ENCODE measurements around the gene ZNF578. TPM values are rescaled to one million over a fixed set of nuclear protein-coding genes. Genes with fewer than 3 reads are reported as not detected.
"Not testable (repeated sequence)": the region's sequence is repeated elsewhere in the genome, so short reads cannot be mapped to it uniquely, and the experiment has no call there.

The ZNF578 gene
- polyA plus RNA-seq, 3 donors from 2014 or later = 2.0 to 8.3 (median 4.1) TPM

DNA sequence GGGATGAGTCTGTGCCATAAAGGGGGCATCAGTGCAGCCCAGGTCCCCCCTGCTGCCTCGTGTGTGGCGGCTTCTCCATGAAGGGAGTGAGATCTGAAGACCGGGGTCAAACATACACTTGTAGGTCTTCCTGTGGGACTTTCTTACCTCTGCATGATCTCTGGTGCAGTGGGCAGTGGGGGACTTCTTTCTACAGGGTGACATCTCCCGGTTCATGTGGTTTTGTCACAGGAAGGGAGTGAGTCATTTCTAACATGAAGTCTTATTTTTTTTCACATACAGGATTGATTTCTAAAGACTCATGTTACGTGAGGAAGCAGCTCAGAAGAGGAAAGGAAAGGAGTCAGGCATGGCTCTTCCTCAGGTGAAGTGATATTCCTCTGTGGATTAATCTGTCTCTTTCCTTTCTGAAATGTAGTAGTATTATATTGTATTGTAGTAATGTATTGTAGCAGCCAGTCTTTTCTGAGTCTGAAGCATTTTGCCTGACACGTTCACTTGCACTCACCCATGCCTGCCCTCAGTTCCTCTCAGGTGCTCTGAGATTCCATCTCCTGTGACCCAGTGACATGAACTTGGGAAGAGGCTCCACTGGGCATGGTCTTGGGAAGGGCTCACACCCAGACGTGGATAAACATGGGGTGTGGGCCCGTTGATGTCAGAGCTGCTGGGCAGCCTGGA is 89.8 kb downstream of the ZNF578 start:
- Mint-ChIP-seq H3K4me1 (peaks cover 54 to 65% of the 10 kb centered on the region in 2 donors), H3K27ac (peak overlapping the region; percentile 85 to 96 (median 92)), H3K4me3 (peak overlapping the region; percentile 74 to 85 (median 82)), H3K27me3 (ENCODE audit: low read depth in 3 of 3) (peaks cover 0 to 1% (median 1%) of the 10 kb centered on the region in 3 donors), H3K9me3 (peaks cover 3 to 16% (median 10%) of the 10 kb centered on the region in 6 donors), H3K36me3 (peaks cover 41 to 62% (median 61%) of the 10 kb centered on the region in 3 donors)
- DNase-seq = peak; percentile 74 to 77 (median 77)

- Mint-ChIP-seq H3K27me3 (ENCODE audit: low read depth in 3 of 3) (peaks cover 2 to 3% (median 3%) of the 10 kb centered on the region in 3 donors), H3K4me3 (no peak overlapping the region), H3K4me1 (peaks cover 3 to 8% of the 10 kb centered on the region in 2 donors), H3K9me3 (peaks cover 38 to 90% (median 84%) of the 10 kb centered on the region in 6 donors), H3K27ac (no peak overlapping the region), H3K36me3 (peaks cover 61 to 85% (median 81%) of the 10 kb centered on the region in 3 donors)
- DNase-seq = no peak
Measured at GRCh38 chr19:52554216-52554971, 101.0 kb downstream of the ZNF578 start.

- no peaks in the 10 kb centered on the region for H3K4me1 Mint-ChIP-seq
Measured at GRCh38 chr19:52557231-52557995, 104.1 kb downstream of the ZNF578 start.

DNA sequence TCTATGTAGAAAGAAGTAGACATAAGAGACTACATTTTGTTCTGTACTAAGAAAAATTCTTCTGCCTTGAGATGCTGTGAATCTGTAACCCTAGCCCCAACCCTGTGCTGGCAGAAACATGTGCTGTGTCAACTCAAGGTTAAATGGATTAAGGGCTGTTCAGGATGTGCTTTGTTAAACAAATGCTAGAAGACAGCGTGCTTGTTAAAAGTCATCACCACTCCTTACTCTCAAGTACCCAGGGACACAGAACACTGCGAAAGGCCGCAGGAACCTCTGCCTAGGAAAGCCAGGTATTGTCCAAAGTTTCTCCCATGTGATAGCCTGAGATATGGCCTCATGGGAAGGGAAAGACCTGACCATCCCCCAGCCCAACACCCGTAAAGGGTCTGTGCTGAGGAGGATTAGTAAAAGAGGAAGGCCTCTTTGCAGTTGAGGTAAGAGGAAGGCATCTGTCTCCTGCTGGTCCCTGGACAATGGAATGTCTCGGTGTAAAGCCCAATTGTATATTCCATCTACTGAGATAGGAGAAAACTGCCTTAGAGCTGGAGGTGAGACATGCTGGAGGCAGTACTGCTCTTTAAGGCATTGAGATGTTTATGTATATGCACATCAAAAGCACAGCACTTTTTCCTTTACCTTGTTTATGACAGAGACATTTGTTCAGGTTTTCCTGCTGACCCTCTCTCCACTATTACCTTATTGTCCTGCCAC is 105.5 kb downstream of the ZNF578 start:
- not testable (repeated sequence) for H3K27me3 Mint-ChIP-seq (ENCODE audit: low read depth in 3 of 3); H3K27ac Mint-ChIP-seq; DNase-seq; H3K4me3 Mint-ChIP-seq; H3K4me1 Mint-ChIP-seq
- Mint-ChIP-seq H3K9me3 (peaks cover 45 to 93% (median 89%) of the 10 kb centered on the region in 6 donors), H3K36me3 (peaks cover 64 to 82% (median 80%) of the 10 kb centered on the region in 3 donors)

More at GRCh38 chr19:52557231-52557995, 104.1 kb downstream of the ZNF578 start:
- Mint-ChIP-seq H3K27ac (no peak overlapping the region), H3K27me3 (ENCODE audit: low read depth in 3 of 3) (peaks cover 2 to 3% (median 3%) of the 10 kb centered on the region in 3 donors), H3K4me3 (no peak overlapping the region), H3K36me3 (peaks cover 70 to 83% (median 82%) of the 10 kb centered on the region in 3 donors), H3K9me3 (peaks cover 42 to 93% (median 90%) of the 10 kb centered on the region in 6 donors)
- no peak for DNase-seq

- H3K27ac Mint-ChIP-seq; H3K4me1 Mint-ChIP-seq; H3K27me3 Mint-ChIP-seq (ENCODE audit: low read depth in 3 of 3); H3K4me3 Mint-ChIP-seq; DNase-seq: not testable (repeated sequence)
- H3K36me3 Mint-ChIP-seq = peaks cover 55 to 72% (median 72%) of the 10 kb centered on the region in 3 donors
- peaks cover 38 to 92% (median 82%) of the 10 kb centered on the region in 6 donors for H3K9me3 Mint-ChIP-seq
Measured at GRCh38 chr19:52561611-52562010, 108.3 kb downstream of the ZNF578 start.

Other genes starting within 250 kb of the ZNF578 start
- 10 to 100 TPM; 25.6 to 47.8 (median 32.4) TPM for gene ZNF766, start 184.0 kb upstream of the ZNF578 start, polyA plus RNA-seq
- gene ZNF480, start 156.4 kb upstream of the ZNF578 start, polyA plus RNA-seq = 10 to 100 TPM; 12.4 to 22.4 (median 22.0) TPM
- gene ZNF610, start 117.3 kb upstream of the ZNF578 start, polyA plus RNA-seq = 1 to 10 TPM in 1 of 3 donors, under 1 TPM in 1, not detected in 1; 0.63 to 1.3 TPM
- 10 to 100 TPM; 27.3 to 30.1 (median 29.1) TPM for gene ZNF880, start 83.6 kb upstream of the ZNF578 start, polyA plus RNA-seq
- 10 to 100 TPM in 2 of 3 donors, 1 to 10 TPM in 1; 9.9 to 15.2 (median 12.0) TPM for gene ZNF528, start 55.7 kb upstream of the ZNF578 start, polyA plus RNA-seq
- gene ZNF534, start 24.4 kb upstream of the ZNF578 start, polyA plus RNA-seq = not detected
- gene ZNF808, start 74.1 kb downstream of the ZNF578 start, polyA plus RNA-seq = 10 to 100 TPM in 2 of 3 donors, not detected in 1; 12.4 to 16.6 TPM
- 10 to 100 TPM in 2 of 3 donors, 1 to 10 TPM in 1; 2.7 to 25.1 (median 13.3) TPM for gene ZNF701, start 116.7 kb downstream of the ZNF578 start, polyA plus RNA-seq
- gene ZNF83, start 184.8 kb downstream of the ZNF578 start, polyA plus RNA-seq = 10 to 100 TPM in 1 of 3 donors, 1 to 10 TPM in 2; 5.2 to 19.1 (median 8.3) TPM